ENCODE results near the gene C21orf58.

The C21orf58 gene

GRCh38 chr21:46308431-46308830 lies 15.2 kb downstream of the C21orf58 start:
- TF ChIP-seq CTCF (IDR thresholded peaks at IDR 0.05), result no peak

GRCh38 chr21:46307625-46308024 lies 16.0 kb downstream of the C21orf58 start:
- TF ChIP-seq CTCF (IDR thresholded peaks at IDR 0.05), result no peak

GRCh38 chr21:46304955-46305354 lies 18.7 kb downstream of the C21orf58 start:
- TF ChIP-seq CTCF (IDR thresholded peaks at IDR 0.05), result no peak

- no peak for TF ChIP-seq CTCF (IDR thresholded peaks at IDR 0.05)
Observed at GRCh38 chr21:46304437-46304836, 19.2 kb downstream of the C21orf58 start.

GRCh38 chr21:46301759-46302158 lies 21.9 kb downstream of the C21orf58 start:
- TF ChIP-seq CTCF (IDR thresholded peaks at IDR 0.05), result no peak

GRCh38 chr21:46299167-46299566 lies 24.5 kb downstream of the C21orf58 start:
- TF ChIP-seq CTCF (IDR thresholded peaks at IDR 0.05), result no peak

- no peak for TF ChIP-seq CTCF (IDR thresholded peaks at IDR 0.05)
Observed at GRCh38 chr21:46297338-46298271, 26.1 kb downstream of the C21orf58 start.

Data from LNCAP (cell line).